HepG2 (cell line): ENCODE measurements around the gene ADPRHL1.

ENCODE experiments used
- AGO1 ChIP-seq: fragments of 200-400 bp; formaldehyde crosslinking; IDR thresholded peaks from 2 replicates; pipeline ENCODE4 v1.6.1; 2017; ENCODE audit warnings: mild to moderate bottlenecking, low read depth, low read length, moderate library complexity; ENCODE audit not compliant: poor library complexity, severe bottlenecking
- GABPA ChIP-seq, 2 experiments: IDR thresholded peaks; 2 replicates each; pipeline ENCODE4 v1.6.1; 2011 to 2016; ENCODE audit warnings: low read depth in 2 of 2, low read length in 1 of 2, missing biosample characterization in 1 of 2, missing genetic modification characterization in 1 of 2
- MAFG ChIP-seq: sonication (generic); formaldehyde crosslinking; IDR thresholded peaks from 2 replicates; pipeline ENCODE4 v1.5.1; 2020; ENCODE audit warnings: mild to moderate bottlenecking, missing genetic modification reagents
- MLXIP ChIP-seq: sonication (generic); formaldehyde crosslinking; IDR thresholded peaks from 2 replicates; pipeline ENCODE4 v1.9.0; 2021; ENCODE audit warnings: missing genetic modification reagents, borderline replicate concordance
- MXI1 ChIP-seq: IDR thresholded peaks from 3 replicates; pipeline ENCODE4 v1.6.1; 2012; ENCODE audit warnings: low read depth, low read length, inconsistent platforms, borderline replicate concordance
- PAXIP1 ChIP-seq: sonication (generic); formaldehyde crosslinking; conservative IDR thresholded peaks from 2 replicates; pipeline ENCODE4 v1.4.0; 2020; ENCODE audit warnings: mild to moderate bottlenecking, missing genetic modification reagents, moderate library complexity
- ZBTB20 ChIP-seq: sonication (generic); formaldehyde crosslinking; IDR thresholded peaks from 2 replicates; pipeline ENCODE4 v1.8.1; 2023; ENCODE audit warnings: missing genetic modification reagents, low read depth, mild to moderate bottlenecking, borderline replicate concordance
- TF ChIP-seq, protein P1 (sequence below): sonication (generic); formaldehyde crosslinking; IDR thresholded peaks from 2 replicates; pipeline ENCODE4 v1.5.0; 2020; ENCODE audit warnings: mild to moderate bottlenecking, missing genetic modification reagents, moderate library complexity
- TF ChIP-seq, protein P2 (sequence below): sonication (generic); formaldehyde crosslinking; IDR thresholded peaks from 2 replicates; pipeline ENCODE4 v1.8.1; 2023; ENCODE audit warnings: missing genetic modification reagents, inconsistent platforms, borderline replicate concordance
- TF ChIP-seq, protein P3 (sequence below): IDR thresholded peaks from 2 replicates; pipeline ENCODE4 v1.4.0; 2020; ENCODE audit warnings: mild to moderate bottlenecking, missing genetic modification reagents
- TF ChIP-seq, protein P4 (sequence below): sonication (generic); formaldehyde crosslinking; IDR thresholded peaks from 2 replicates; pipeline ENCODE4 v1.4.0; 2020; ENCODE audit warnings: missing genetic modification reagents

DNA sequence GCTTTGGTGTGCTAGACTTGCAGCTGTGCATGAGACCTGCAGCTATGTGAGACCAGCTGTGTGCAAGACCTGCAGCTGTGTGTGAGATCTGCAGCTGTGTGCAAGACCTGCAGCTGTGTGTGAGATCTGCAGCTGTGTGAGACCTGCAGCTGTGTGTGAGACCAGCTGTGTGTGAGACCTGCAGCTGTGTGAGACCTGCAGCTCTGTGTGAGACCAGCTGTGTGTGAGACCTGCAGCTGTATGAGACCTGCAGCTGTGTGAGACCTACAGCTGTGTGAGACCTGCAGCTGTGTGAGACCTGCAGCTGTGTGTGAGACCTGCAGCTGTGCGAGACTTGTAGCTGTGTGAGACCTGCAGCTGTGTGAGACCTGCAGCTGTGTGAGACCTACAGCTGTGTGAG lies 43.9 kb upstream of the ADPRHL1 start:
- TF ChIP-seq, protein P1, sequence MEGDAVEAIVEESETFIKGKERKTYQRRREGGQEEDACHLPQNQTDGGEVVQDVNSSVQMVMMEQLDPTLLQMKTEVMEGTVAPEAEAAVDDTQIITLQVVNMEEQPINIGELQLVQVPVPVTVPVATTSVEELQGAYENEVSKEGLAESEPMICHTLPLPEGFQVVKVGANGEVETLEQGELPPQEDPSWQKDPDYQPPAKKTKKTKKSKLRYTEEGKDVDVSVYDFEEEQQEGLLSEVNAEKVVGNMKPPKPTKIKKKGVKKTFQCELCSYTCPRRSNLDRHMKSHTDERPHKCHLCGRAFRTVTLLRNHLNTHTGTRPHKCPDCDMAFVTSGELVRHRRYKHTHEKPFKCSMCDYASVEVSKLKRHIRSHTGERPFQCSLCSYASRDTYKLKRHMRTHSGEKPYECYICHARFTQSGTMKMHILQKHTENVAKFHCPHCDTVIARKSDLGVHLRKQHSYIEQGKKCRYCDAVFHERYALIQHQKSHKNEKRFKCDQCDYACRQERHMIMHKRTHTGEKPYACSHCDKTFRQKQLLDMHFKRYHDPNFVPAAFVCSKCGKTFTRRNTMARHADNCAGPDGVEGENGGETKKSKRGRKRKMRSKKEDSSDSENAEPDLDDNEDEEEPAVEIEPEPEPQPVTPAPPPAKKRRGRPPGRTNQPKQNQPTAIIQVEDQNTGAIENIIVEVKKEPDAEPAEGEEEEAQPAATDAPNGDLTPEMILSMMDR, result no peak
- TF ChIP-seq AGO1, result no peak
- TF ChIP-seq PAXIP1, result no peak
- no peak for TF ChIP-seq ZBTB20 (CRISPR knock-in tag)
- TF ChIP-seq, protein P2, sequence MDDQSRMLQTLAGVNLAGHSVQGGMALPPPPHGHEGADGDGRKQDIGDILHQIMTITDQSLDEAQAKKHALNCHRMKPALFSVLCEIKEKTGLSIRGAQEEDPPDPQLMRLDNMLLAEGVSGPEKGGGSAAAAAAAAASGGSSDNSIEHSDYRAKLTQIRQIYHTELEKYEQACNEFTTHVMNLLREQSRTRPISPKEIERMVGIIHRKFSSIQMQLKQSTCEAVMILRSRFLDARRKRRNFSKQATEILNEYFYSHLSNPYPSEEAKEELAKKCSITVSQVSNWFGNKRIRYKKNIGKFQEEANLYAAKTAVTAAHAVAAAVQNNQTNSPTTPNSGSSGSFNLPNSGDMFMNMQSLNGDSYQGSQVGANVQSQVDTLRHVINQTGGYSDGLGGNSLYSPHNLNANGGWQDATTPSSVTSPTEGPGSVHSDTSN (CRISPR knock-in tag), result no peak
- TF ChIP-seq MXI1, result no peak
- TF ChIP-seq GABPA (IDR thresholded peaks at IDR 0.05; ENCODE audit: low read depth, low read length), result no peak
- TF ChIP-seq GABPA (CRISPR knock-in tag; IDR thresholded peaks at IDR 0.05; ENCODE audit: low read depth), result no peak
- TF ChIP-seq, protein P3, sequence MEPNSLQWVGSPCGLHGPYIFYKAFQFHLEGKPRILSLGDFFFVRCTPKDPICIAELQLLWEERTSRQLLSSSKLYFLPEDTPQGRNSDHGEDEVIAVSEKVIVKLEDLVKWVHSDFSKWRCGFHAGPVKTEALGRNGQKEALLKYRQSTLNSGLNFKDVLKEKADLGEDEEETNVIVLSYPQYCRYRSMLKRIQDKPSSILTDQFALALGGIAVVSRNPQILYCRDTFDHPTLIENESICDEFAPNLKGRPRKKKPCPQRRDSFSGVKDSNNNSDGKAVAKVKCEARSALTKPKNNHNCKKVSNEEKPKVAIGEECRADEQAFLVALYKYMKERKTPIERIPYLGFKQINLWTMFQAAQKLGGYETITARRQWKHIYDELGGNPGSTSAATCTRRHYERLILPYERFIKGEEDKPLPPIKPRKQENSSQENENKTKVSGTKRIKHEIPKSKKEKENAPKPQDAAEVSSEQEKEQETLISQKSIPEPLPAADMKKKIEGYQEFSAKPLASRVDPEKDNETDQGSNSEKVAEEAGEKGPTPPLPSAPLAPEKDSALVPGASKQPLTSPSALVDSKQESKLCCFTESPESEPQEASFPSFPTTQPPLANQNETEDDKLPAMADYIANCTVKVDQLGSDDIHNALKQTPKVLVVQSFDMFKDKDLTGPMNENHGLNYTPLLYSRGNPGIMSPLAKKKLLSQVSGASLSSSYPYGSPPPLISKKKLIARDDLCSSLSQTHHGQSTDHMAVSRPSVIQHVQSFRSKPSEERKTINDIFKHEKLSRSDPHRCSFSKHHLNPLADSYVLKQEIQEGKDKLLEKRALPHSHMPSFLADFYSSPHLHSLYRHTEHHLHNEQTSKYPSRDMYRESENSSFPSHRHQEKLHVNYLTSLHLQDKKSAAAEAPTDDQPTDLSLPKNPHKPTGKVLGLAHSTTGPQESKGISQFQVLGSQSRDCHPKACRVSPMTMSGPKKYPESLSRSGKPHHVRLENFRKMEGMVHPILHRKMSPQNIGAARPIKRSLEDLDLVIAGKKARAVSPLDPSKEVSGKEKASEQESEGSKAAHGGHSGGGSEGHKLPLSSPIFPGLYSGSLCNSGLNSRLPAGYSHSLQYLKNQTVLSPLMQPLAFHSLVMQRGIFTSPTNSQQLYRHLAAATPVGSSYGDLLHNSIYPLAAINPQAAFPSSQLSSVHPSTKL (CRISPR knock-in tag), result no peak
- TF ChIP-seq, protein P4, sequence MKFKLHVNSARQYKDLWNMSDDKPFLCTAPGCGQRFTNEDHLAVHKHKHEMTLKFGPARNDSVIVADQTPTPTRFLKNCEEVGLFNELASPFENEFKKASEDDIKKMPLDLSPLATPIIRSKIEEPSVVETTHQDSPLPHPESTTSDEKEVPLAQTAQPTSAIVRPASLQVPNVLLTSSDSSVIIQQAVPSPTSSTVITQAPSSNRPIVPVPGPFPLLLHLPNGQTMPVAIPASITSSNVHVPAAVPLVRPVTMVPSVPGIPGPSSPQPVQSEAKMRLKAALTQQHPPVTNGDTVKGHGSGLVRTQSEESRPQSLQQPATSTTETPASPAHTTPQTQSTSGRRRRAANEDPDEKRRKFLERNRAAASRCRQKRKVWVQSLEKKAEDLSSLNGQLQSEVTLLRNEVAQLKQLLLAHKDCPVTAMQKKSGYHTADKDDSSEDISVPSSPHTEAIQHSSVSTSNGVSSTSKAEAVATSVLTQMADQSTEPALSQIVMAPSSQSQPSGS, result no peak
- TF ChIP-seq MAFG (CRISPR knock-in tag), result no peak
- TF ChIP-seq MLXIP (CRISPR knock-in tag), result no peak
